H1 (cell line): ENCODE results near the gene SGSH. TPM values are rescaled to one million over a fixed set of nuclear protein-coding genes. Genes with fewer than 3 reads are reported as not detected.

Experiments
- EZH2 ChIP-seq: fragments of 200-600 bp; sonication (generic); IDR thresholded peaks from 2 replicates; pipeline ENCODE4 v1.7.1; 2012; ENCODE audit warnings: low read depth, mild to moderate bottlenecking, moderate library complexity, low read length, inconsistent platforms; ENCODE audit not compliant: severe bottlenecking
- polyA plus RNA-seq, 7 experiments: library from polyadenylated mRNA; depleted of rRNA in 3 of 7; stranded (reverse) in 5 of 7; unstranded in 2 of 7; fragments of >200 nt in 5 of 7; fragments of 200-250 nt in 2 of 7; gene quantifications; 1 replicate in 5 of 7; 2 replicates in 1 of 7; 4 replicates in 1 of 7; pipeline versions ENCODE4 v1.2.1 to v1.2.3, GENCODE V29; 2011 to 2013; ENCODE audit warnings: missing spikeins in 2 of 7, mixed read lengths in 2 of 7
- total RNA-seq: library from RNA; stranded (reverse); fragmentation: NEBNext Ultra II Directional; extraction: Animal tissue kit (Norgen Biotek cat#: 25700); gene quantifications from 2 replicates; pipeline ENCODE4 v1.2.1, GENCODE V29; 2021

Gene SGSH
- total and polyA plus RNA-seq, 2 of the 8 experiments (the other 6 are each of a cell fraction or from before 2014, with no cell fraction given): 18.0 to 19.6 TPM

GRCh38 chr17:80177986-80178595 is 42.0 kb downstream of the SGSH start (continued):
- no peak for TF ChIP-seq EZH2
- TF ChIP-seq, all 59 proteins: peak for 0
